GM12874 (cell line): ENCODE measurements around the gene WASHC4.

Source experiments
- TF ChIP-seq, protein P1 (sequence below): IDR thresholded peaks from 2 replicates; pipeline ENCODE4 v1.5.1; 2011; ENCODE audit warnings: low read depth, mild to moderate bottlenecking, control low read depth, low read length, moderate library complexity; ENCODE audit not compliant: insufficient read depth

Gene WASHC4

DNA sequence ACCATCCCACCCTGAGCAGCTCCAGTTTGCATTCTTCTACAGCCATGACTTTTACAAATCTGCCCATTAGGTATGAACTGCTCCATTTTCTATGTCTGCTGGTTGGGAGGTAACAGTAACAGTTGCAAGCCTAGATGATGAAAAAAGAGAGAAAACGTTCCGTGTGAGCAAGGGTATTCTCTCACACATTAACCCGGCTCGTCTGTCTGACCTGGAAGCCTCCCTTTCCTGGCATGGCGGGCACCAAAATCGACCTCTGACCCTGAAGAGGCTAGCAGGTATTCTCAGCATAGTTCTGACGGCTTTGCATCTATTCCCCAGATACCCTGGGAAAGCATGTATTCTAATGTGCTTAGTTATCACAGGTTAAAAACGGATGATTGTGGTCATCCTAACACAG is 96.6 kb downstream of the WASHC4 start:
- TF ChIP-seq, protein P1, sequence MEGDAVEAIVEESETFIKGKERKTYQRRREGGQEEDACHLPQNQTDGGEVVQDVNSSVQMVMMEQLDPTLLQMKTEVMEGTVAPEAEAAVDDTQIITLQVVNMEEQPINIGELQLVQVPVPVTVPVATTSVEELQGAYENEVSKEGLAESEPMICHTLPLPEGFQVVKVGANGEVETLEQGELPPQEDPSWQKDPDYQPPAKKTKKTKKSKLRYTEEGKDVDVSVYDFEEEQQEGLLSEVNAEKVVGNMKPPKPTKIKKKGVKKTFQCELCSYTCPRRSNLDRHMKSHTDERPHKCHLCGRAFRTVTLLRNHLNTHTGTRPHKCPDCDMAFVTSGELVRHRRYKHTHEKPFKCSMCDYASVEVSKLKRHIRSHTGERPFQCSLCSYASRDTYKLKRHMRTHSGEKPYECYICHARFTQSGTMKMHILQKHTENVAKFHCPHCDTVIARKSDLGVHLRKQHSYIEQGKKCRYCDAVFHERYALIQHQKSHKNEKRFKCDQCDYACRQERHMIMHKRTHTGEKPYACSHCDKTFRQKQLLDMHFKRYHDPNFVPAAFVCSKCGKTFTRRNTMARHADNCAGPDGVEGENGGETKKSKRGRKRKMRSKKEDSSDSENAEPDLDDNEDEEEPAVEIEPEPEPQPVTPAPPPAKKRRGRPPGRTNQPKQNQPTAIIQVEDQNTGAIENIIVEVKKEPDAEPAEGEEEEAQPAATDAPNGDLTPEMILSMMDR: no peak

DNA sequence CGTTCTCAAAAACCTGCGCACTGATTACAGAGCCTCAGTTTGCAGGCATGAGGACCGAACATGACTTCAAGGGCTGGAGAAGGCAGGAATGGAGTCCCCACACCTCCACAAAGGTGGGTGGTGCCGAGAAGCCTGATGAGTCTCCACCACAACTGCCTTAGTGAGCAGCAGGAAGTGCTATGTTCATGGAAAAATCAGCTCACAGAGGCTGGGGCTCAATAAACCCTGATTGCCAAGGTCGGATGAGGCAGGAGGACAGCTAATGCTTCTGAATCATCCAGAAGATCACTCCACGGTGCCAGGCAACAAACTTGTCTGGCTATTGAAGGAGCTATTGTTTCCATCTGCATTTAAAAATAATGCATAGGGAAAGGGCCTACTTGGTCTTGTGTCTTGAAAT is 97.4 kb downstream of the WASHC4 start:
- TF ChIP-seq, protein P1: no peak

DNA sequence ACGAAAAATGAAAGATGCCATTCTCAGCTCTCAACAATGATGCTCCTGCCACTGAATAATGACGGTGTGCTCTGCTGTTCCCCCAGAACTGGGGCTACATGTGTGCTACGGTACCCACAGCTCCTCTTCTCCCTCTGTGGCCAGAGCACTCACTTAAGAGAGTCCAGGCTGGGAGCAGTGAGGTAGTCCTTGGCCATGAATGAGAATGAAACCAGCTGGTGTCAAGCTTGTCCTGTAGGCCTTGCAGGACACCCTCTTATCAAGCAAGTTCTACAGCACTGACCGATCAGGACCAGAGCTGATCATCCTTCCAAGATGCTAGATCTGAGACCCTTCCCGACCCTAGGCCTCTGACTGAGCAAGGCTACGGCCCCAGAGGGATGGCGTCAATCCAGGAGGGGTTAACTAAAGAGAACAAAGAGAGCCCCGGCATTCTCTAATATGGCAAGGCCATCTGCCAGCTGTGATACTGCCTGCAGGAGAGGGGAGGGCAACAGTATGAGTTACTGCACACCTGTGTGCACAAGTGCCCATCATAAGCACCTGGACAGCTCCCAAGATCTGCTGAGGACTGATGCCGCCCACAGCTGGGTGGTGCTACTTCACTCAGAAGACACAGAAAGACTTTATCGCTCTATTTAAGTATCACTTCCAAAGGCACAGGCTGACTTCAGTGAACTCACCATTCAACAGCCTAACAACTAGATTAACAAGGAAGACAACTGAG is 98.0 kb downstream of the WASHC4 start:
- TF ChIP-seq, protein P1: no peak

DNA sequence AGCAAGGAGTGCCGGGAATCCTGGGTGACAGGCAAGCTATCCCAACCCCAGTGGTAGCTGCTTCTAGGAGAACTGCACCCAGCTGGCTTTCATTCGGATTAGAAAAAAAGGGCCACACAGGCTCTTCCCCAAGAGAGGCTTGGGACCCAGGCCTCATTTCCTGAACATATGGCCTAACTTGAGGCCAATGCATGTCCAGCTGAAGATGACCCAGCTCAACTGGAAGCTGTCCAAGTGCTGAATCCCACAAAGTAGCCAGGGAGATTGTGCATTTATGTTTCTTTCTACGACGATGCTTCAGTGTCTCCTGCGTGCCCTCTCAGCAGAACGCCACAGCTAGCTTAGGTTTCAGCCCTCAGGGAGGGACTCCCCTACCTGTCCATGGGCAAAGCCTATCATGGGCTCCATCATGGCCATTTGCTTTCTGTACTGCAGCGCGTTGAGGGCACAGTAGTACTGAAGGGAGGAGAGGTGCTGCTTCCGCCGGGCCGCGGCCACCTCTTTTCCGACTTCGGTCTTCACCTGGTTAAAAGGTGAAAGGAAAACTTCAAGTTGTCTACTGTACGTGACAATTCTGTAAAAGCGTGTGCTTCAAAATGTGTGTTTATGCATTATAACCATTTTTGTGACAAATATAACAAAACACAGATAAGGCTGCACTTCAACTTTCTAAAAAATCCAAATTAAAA is 99.3 kb downstream of the WASHC4 start:
- TF ChIP-seq, protein P1: no peak

DNA sequence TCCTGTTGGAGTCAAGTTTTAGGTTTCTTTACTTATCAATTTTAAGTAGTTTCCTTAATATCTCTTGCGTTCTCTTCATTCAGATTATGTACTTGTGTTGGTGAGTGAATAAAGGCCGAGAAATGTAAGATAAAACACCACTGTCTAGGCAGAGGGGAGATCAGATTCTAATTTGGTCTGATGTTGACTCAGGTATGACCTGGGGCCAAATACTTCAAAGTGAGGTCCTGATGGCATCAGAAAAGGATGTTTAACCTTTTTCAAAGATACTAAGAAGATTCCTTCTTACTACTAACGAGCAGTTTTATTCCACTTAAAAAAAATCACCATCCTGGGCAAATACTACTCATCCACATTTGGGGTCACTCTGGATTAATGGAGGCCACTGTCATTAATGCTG is 101.6 kb downstream of the WASHC4 start:
- TF ChIP-seq, protein P1: no peak

DNA sequence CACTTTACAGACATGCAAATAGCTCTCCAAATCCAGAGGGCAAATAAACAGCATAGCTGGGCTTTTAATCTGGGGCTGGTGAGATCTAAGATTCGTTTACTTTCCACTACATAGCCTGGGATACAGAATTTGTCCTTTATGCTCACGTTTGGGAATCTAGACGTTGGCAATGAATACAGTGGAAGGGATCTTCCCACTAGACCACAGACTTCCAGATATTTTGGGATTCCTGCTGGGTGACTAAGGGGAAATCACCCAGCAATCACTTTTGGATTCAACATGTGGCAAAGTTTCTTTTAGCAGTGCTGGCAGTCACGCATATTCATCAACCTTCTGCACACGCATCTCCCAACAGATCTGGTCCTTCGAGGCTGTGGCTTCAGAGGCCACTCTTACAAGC is 104.9 kb downstream of the WASHC4 start:
- TF ChIP-seq, protein P1: no peak

DNA sequence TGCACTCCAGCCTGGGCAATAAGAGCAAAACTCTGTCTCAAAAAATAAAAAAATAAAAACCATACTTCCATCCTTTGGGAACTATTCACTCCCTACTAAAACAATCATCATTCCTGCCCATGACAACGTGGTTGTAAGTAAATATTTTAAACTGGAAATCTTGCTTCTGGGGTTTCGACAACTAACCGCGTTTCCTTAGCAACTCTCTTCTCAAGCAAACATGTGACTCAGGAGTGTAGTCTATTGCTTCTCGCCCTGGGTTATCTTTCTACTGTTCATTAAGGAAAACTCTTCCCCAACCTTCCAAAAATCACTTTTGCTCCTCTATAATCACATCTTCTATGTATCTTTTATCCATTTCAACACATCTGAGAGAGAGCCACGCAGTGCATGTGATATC is 106.6 kb downstream of the WASHC4 start:
- TF ChIP-seq, protein P1: no peak
